GM12878 (cell line): ENCODE data around the gene AOPEP.

Source experiments
- SP1 ChIP-seq: IDR thresholded peaks from one replicate; pipeline ENCODE4 v1.6.1; 2011; ENCODE audit warnings: low read depth, low read length
- STAT3 ChIP-seq: IDR thresholded peaks from 2 replicates; pipeline ENCODE4 v1.6.1; 2011; ENCODE audit warnings: low read depth, low read length, improper control_type of control experiment
- YY1 ChIP-seq: IDR thresholded peaks from 2 replicates; pipeline ENCODE4 v1.6.1; 2011; ENCODE audit warnings: low read depth, mild to moderate bottlenecking, low read length
- TF ChIP-seq, protein P1 (sequence below), 3 experiments: IDR thresholded peaks in 2 of 3; conservative IDR thresholded peaks in 1 of 3; 2 replicates each; pipeline ENCODE4 v1.5.1; 2011; ENCODE audit warnings: low read depth in 3 of 3, low read length in 3 of 3, mild to moderate bottlenecking in 3 of 3, control low read depth in 2 of 3, moderate library complexity in 2 of 3, inconsistent platforms in 1 of 3, mixed read lengths in 1 of 3; ENCODE audit not compliant: control insufficient read depth in 2 of 3, insufficient read depth in 1 of 3; ENCODE audit errors: extremely low read depth in 1 of 3

DNA sequence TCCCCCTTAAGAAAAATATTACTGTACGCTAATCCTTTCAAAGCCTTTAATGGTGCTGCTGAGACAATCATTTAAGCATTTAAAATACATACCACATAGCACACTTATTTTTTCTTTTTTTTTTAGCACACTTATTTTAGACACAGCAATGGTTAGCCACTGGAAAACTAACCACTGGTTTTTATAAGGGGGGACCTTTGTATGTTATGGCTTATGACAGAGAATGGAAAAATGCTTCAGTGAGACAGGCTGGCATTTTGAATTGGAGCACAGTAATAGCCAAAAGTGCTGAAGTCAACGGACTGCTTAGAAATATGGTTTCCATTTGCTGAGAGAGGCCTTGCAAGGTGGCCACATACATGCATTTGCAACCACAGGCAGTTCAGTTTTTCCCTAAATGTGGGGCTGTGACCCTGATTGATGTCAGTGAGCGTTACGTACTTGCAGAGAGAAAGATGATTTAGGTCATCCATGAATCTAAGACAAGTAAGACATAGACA lies 28.5 kb downstream of the AOPEP start:
- no peak for TF ChIP-seq SP1
- TF ChIP-seq YY1: no peak
- no peak for TF ChIP-seq STAT3
- TF ChIP-seq, protein P1, sequence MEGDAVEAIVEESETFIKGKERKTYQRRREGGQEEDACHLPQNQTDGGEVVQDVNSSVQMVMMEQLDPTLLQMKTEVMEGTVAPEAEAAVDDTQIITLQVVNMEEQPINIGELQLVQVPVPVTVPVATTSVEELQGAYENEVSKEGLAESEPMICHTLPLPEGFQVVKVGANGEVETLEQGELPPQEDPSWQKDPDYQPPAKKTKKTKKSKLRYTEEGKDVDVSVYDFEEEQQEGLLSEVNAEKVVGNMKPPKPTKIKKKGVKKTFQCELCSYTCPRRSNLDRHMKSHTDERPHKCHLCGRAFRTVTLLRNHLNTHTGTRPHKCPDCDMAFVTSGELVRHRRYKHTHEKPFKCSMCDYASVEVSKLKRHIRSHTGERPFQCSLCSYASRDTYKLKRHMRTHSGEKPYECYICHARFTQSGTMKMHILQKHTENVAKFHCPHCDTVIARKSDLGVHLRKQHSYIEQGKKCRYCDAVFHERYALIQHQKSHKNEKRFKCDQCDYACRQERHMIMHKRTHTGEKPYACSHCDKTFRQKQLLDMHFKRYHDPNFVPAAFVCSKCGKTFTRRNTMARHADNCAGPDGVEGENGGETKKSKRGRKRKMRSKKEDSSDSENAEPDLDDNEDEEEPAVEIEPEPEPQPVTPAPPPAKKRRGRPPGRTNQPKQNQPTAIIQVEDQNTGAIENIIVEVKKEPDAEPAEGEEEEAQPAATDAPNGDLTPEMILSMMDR (IDR thresholded peaks at IDR 0.05 in 2 of 3, conservative IDR thresholded peaks at IDR 0.05 in 1 of 3; ENCODE audit: control insufficient read depth in 2 of 3, extremely low read depth in 1 of 3, insufficient read depth in 1 of 3, low read depth in 3 of 3, low read length in 3 of 3): no peak
